Measurements from ENCODE around the gene EFHD2.
"Not testable (repeated sequence)": the region's sequence is repeated elsewhere in the genome, so short reads cannot be mapped to it uniquely, and the experiment has no call there.

Gene EFHD2

DNA sequence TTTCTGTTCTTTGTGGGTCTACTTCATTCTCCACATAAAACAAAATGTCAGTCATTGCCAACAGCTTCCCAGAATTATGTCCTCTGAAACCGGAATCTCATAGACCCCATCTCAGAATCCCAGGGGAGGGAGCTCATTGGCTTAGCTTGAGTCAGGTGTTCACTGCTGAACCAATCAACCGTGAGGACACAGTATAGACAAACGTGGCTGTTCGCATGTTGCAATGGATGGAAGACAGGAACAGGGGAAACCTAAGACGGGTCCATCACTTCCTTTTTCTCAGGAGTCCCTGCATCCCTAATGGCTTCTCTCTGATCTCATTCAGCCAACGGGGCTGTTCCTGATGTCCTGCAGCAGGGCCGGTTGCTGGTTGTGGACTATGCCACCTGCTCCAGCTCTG lies 56.0 kb downstream of the EFHD2 start:
- H2AFZ ChIP-seq = no peak overlapping the region
- H3K4me1 ChIP-seq = no peaks in the 10 kb centered on the region
- no peak overlapping the region for H3K4me3 ChIP-seq (ENCODE audit: low read depth, low read length)
- no peak overlapping the region for H3K27ac ChIP-seq
- no peaks in the 10 kb centered on the region for H3K36me3 ChIP-seq (ENCODE audit: control insufficient read depth, insufficient read depth, low read length)
- no peaks in the 10 kb centered on the region for H3K79me2 ChIP-seq
- no peak overlapping the region for H3K4me2 ChIP-seq (ENCODE audit: low read length)
- no peaks in the 10 kb centered on the region for H3K27me3 ChIP-seq (ENCODE audit: control insufficient read depth, insufficient read depth, low read length)
- H3K9me3 ChIP-seq (ENCODE audit: control insufficient read depth, low read length) = no peaks in the 10 kb centered on the region
- H3K9ac ChIP-seq = no peak overlapping the region
- TF ChIP-seq, protein P1, sequence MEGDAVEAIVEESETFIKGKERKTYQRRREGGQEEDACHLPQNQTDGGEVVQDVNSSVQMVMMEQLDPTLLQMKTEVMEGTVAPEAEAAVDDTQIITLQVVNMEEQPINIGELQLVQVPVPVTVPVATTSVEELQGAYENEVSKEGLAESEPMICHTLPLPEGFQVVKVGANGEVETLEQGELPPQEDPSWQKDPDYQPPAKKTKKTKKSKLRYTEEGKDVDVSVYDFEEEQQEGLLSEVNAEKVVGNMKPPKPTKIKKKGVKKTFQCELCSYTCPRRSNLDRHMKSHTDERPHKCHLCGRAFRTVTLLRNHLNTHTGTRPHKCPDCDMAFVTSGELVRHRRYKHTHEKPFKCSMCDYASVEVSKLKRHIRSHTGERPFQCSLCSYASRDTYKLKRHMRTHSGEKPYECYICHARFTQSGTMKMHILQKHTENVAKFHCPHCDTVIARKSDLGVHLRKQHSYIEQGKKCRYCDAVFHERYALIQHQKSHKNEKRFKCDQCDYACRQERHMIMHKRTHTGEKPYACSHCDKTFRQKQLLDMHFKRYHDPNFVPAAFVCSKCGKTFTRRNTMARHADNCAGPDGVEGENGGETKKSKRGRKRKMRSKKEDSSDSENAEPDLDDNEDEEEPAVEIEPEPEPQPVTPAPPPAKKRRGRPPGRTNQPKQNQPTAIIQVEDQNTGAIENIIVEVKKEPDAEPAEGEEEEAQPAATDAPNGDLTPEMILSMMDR (IDR thresholded peaks at IDR 0.05) = no peak

DNA sequence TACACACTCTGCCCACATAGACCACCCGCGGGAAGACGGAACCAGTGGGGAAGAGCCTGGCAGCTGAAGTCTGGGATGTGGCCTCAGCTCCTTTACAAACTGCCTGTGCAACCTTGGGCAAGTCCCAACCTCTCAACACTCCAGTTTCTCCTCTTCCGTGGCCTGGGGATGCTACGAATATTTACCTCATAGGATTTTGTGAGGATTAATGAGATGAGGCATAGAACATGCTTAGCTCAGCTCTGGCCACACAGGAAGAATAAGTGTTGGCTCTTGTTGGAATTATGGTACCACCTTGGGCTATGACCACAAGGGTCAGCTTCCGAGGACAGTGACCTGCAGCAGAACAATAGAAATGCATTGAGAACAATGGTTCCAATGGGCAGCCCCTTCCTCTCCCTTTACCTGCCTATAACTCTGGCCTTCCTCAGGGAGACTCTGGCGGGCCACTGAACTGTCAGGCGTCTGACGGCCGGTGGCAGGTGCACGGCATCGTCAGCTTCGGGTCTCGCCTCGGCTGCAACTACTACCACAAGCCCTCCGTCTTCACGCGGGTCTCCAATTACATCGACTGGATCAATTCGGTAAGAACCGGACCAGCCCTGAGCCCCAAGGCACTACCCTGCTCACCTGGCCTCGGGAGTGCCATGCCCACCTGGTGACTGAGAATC lies 57.4 kb downstream of the EFHD2 start:
- H3K27me3 ChIP-seq (ENCODE audit: control insufficient read depth, insufficient read depth, low read length); H3K79me2 ChIP-seq; H3K4me2 ChIP-seq (ENCODE audit: low read length); H3K36me3 ChIP-seq (ENCODE audit: control insufficient read depth, insufficient read depth, low read length); H3K4me3 ChIP-seq (ENCODE audit: low read depth, low read length); H3K27ac ChIP-seq; H2AFZ ChIP-seq; H3K4me1 ChIP-seq; H3K9me3 ChIP-seq (ENCODE audit: control insufficient read depth, low read length); H3K9ac ChIP-seq: not testable (repeated sequence)

DNA sequence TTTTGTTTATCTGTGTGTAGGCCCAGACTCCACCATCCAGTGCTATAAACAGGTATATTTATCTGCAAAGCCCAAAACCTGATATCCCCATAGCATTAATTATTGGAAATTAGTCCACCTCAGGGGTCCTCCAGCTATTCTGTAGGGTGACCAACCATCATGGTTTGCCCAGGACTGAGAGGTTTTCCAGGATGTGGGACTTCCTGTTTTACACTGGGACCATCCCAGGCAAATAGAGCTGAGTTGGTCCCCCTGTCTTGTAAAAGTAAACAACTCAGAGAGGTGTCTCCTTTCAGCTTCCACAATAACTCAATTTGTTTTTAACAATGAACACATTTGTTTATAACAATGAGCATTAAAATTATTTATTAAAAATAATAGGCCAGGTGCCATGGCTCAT lies 58.5 kb downstream of the EFHD2 start:
- no peak overlapping the region for H3K4me2 ChIP-seq (ENCODE audit: low read length)
- no peak overlapping the region for H3K4me3 ChIP-seq (ENCODE audit: low read depth, low read length)
- H3K36me3 ChIP-seq (ENCODE audit: control insufficient read depth, insufficient read depth, low read length) = no peaks in the 10 kb centered on the region
- H3K27ac ChIP-seq = no peak overlapping the region
- no peak overlapping the region for H2AFZ ChIP-seq
- H3K9me3 ChIP-seq (ENCODE audit: control insufficient read depth, low read length) = no peaks in the 10 kb centered on the region
- H3K4me1 ChIP-seq = no peaks in the 10 kb centered on the region
- no peak overlapping the region for H3K9ac ChIP-seq
- no peaks in the 10 kb centered on the region for H3K27me3 ChIP-seq (ENCODE audit: control insufficient read depth, insufficient read depth, low read length)
- TF ChIP-seq, protein P1 (IDR thresholded peaks at IDR 0.05) = no peak
- H3K79me2 ChIP-seq = no peaks in the 10 kb centered on the region

DNA sequence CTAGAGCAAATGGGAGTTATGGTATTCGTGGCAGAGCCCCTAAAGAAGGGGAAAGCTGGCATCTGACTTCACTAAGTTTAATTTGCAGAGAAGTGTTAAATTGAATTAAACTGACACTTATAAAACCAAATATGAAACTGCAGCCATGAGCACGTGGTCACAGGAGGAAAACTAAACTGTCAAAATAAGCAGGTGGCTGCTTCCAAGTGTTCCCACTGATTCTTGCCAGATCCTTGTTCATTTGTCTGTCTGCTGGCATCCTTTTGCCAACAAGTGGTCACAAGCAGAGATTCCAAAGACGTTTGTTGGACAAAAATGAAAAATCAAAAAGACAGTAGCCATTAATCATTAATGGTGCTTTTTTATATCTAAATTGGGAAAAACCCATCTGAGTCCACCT lies 59.7 kb downstream of the EFHD2 start:
- Histone ChIP-seq H3K4me2 (ENCODE audit: low read length) (no peak overlapping the region), H3K27me3 (ENCODE audit: control insufficient read depth, insufficient read depth, low read length) (no peaks in the 10 kb centered on the region), H3K9ac (no peak overlapping the region), H3K9me3 (ENCODE audit: control insufficient read depth, low read length) (no peaks in the 10 kb centered on the region), H3K27ac (no peak overlapping the region), H3K36me3 (ENCODE audit: control insufficient read depth, insufficient read depth, low read length) (no peaks in the 10 kb centered on the region), H3K4me3 (ENCODE audit: low read depth, low read length) (no peak overlapping the region), H2AFZ (no peak overlapping the region), H3K4me1 (no peaks in the 10 kb centered on the region), H3K79me2 (no peaks in the 10 kb centered on the region)
- TF ChIP-seq, protein P1 (IDR thresholded peaks at IDR 0.05) = no peak

DNA sequence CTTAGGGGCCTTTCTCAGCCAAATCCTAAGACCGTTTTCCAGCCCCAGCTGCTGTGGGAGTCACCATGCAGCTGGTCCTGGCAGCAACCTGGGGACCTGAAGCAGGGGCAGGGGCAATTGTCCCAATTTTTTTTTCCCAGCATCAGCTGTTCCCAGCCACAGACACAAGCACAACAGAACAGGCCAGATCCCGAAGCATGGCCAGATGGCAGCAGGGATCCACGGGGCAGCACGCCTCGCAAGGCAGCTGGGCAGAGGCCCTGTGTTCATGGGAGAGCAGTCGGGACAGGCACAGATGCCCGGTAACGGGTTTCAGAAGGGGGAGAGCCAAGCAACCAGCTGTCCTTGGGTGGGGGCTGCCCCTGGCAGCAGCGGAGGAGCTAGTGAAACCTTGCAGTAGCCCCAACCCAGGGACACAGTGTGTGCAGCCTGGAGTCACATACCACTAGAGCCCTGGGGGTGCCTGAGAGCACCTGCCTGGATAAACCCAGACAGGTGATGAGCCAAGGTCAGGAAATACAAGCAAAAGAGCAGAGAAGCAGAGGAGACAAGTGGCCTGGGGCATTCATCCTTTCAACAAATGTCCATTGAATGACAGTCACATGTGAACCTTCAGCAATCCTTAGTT lies 60.2 kb downstream of the EFHD2 start:
- not testable (repeated sequence) for H3K4me2 ChIP-seq (ENCODE audit: low read length); H3K9ac ChIP-seq; H3K4me3 ChIP-seq (ENCODE audit: low read depth, low read length); H2AFZ ChIP-seq; H3K27me3 ChIP-seq (ENCODE audit: control insufficient read depth, insufficient read depth, low read length); H3K36me3 ChIP-seq (ENCODE audit: control insufficient read depth, insufficient read depth, low read length); H3K4me1 ChIP-seq; H3K27ac ChIP-seq; H3K9me3 ChIP-seq (ENCODE audit: control insufficient read depth, low read length); H3K79me2 ChIP-seq

DNA sequence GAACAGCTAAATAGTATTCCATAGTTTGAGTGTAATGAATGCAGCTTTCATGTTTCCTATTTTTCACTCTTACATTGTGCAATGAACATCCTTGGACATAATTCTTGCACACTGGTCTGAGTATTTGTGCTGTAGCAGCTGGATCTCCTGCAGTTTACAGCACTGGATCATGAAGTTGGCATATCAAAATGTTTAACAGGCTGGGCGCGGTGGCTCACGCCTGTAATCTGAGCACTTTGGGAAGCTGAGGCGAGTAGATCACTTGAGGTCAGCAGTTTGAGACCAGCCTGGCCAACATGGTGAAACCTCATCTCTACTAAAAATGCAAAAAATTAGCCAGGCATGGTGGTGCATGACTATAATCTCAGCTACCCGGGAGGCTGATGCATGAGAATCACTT lies 61.4 kb downstream of the EFHD2 start:
- H3K27ac ChIP-seq; H2AFZ ChIP-seq; H3K9me3 ChIP-seq (ENCODE audit: control insufficient read depth, low read length); H3K4me2 ChIP-seq (ENCODE audit: low read length); H3K36me3 ChIP-seq (ENCODE audit: control insufficient read depth, insufficient read depth, low read length); H3K4me3 ChIP-seq (ENCODE audit: low read depth, low read length); H3K79me2 ChIP-seq; H3K27me3 ChIP-seq (ENCODE audit: control insufficient read depth, insufficient read depth, low read length); H3K4me1 ChIP-seq; H3K9ac ChIP-seq: not testable (repeated sequence)

DNA sequence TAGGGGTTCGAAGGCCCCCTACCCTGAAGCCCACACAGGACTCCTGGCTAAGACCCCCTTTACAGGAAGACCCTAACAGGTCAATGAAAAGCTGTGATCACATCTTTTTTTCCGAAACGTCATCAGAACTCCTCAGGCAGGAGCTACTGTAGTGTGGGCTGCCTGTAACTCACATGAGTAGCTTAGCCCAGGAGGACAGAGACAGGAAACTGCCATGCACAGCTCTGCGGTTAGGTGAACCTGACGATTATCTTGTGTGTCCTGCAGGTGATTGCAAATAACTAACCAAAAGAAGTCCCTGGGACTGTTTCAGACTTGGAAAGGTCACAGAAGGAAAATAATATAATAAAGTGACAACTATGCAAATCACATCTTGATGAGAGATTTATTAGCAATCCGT lies 62.0 kb downstream of the EFHD2 start:
- not testable (repeated sequence) for H3K9me3 ChIP-seq (ENCODE audit: control insufficient read depth, low read length); H3K4me1 ChIP-seq; H3K27ac ChIP-seq; H3K27me3 ChIP-seq (ENCODE audit: control insufficient read depth, insufficient read depth, low read length); H3K36me3 ChIP-seq (ENCODE audit: control insufficient read depth, insufficient read depth, low read length); H2AFZ ChIP-seq; H3K4me3 ChIP-seq (ENCODE audit: low read depth, low read length); H3K9ac ChIP-seq; H3K79me2 ChIP-seq; H3K4me2 ChIP-seq (ENCODE audit: low read length)

All from parathyroid adenoma (tissue), 2 donors.